OCI-LY7 (cell line): Measurements from ENCODE around the gene MEI4.

Experiments
- CTCF ChIP-seq: fragments of 200-600 bp; sonication (generic); conservative IDR thresholded peaks from 2 replicates; pipeline ENCODE4 v1.5.1; 2014; ENCODE audit warnings: mild to moderate bottlenecking, antibody characterized with exemption, low read length, moderate library complexity, mixed read lengths
- EZH2phosphoT487 ChIP-seq: fragments of 200-600 bp; sonication (generic); IDR thresholded peaks from 2 replicates; pipeline ENCODE4 v1.6.1; 2018; ENCODE audit warnings: low read depth, borderline replicate concordance, mild to moderate bottlenecking, mixed run types, antibody characterized with exemption, low read length, moderate library complexity, mixed read lengths

DNA sequence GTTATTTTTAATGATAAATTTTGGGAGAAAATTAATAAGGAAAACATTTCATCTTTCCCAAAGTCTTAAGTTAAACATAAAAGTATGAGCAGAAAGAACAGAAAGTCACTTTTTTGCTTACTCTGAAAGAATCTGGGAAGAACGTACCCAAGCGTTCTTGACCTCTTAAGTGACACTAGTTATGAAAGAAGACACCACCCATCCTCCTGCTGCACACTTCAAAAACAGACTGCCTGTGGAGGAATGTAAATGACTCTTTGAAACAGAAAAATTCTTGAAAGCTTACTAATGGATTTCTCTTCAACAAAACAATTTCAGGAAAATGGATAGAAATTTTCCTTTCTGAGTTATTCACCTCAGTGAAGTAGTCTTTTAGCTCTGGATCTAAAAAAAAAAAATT is 227.7 kb downstream of the MEI4 start:
- no peak for TF ChIP-seq CTCF
- no peak for TF ChIP-seq EZH2phosphoT487
